Karpas-422 (cell line): Measurements from ENCODE around the gene CSF3R. TPM values are rescaled to one million over a fixed set of nuclear protein-coding genes. Genes with fewer than 3 reads are reported as not detected.

Experiments
- DNase-seq: peaks from one replicate; pipeline ENCODE4 v3.0.0-alpha.2; 2015
- H2AFZ ChIP-seq: fragments of 200-600 bp; sonication (generic); 2 replicates; pipeline ENCODE4 v1.6.1; 2014; ENCODE audit warnings: antibody characterized with exemption, low read length, mixed read lengths
- H3K27ac ChIP-seq: fragments of 200-600 bp; sonication (generic); 2 replicates; pipeline ENCODE4 v1.5.1; 2014; ENCODE audit warnings: mild to moderate bottlenecking, low read length, moderate library complexity
- H3K27me3 ChIP-seq: fragments of 200-600 bp; sonication (generic); 2 replicates; pipeline ENCODE4 v1.6.1; 2014; ENCODE audit warnings: low read length, mixed read lengths
- H3K36me3 ChIP-seq: fragments of 200-600 bp; sonication (generic); 2 replicates; pipeline ENCODE4 v1.6.1; 2014; ENCODE audit warnings: low read length, mixed read lengths; ENCODE audit not compliant: insufficient read depth
- H3K4me1 ChIP-seq: fragments of 200-600 bp; sonication (generic); 2 replicates; pipeline ENCODE4 v1.6.1; 2014; ENCODE audit warnings: mild to moderate bottlenecking, low read length, mixed read lengths
- H3K4me2 ChIP-seq: fragments of 200-600 bp; sonication (generic); 2 replicates; pipeline ENCODE4 v1.6.1; 2014; ENCODE audit warnings: low read length, low read depth, mild to moderate bottlenecking; ENCODE audit not compliant: poor library complexity, severe bottlenecking
- H3K4me3 ChIP-seq: fragments of 200-600 bp; sonication (generic); 2 replicates; pipeline ENCODE4 v1.5.1; 2014; ENCODE audit warnings: mild to moderate bottlenecking, antibody characterized with exemption, low read length, mixed read lengths
- H3K79me2 ChIP-seq: fragments of 200-600 bp; sonication (generic); 2 replicates; pipeline ENCODE4 v1.6.1; 2014; ENCODE audit warnings: mild to moderate bottlenecking, low read length, mixed read lengths
- H3K9ac ChIP-seq: fragments of 200-600 bp; sonication (generic); 2 replicates; pipeline ENCODE4 v1.6.0; 2014; ENCODE audit warnings: low read length
- H3K9me2 ChIP-seq: fragments of 200-600 bp; sonication (generic), shearing (Covaris generic); replicated peaks from 2 replicates; pipeline ENCODE4 v1.6.0; 2014; ENCODE audit warnings: mild to moderate bottlenecking, low read length, moderate library complexity; ENCODE audit not compliant: insufficient read depth
- H3K9me3 ChIP-seq: fragments of 300-700, 200-600 bp; sonication (generic); 2 replicates; pipeline ENCODE4 v1.6.1; 2014; ENCODE audit warnings: low read length, mixed read lengths
- H4K20me1 ChIP-seq: fragments of 200-600 bp; sonication (generic); 2 replicates; pipeline ENCODE4 v1.6.1; 2014; ENCODE audit warnings: mild to moderate bottlenecking, antibody characterized with exemption, low read length, low read depth; ENCODE audit not compliant: insufficient read depth
- total RNA-seq: library from RNA; depleted of rRNA; stranded (reverse); fragments of >200 nt; shearing (Covaris generic); gene quantifications from 2 replicates; pipeline ENCODE4 v1.2.3, GENCODE V29; 2014; ENCODE audit warnings: low replicate concordance; rRNA removed

CSF3R gene
- total RNA-seq, result not detected in 2 replicates

DNA sequence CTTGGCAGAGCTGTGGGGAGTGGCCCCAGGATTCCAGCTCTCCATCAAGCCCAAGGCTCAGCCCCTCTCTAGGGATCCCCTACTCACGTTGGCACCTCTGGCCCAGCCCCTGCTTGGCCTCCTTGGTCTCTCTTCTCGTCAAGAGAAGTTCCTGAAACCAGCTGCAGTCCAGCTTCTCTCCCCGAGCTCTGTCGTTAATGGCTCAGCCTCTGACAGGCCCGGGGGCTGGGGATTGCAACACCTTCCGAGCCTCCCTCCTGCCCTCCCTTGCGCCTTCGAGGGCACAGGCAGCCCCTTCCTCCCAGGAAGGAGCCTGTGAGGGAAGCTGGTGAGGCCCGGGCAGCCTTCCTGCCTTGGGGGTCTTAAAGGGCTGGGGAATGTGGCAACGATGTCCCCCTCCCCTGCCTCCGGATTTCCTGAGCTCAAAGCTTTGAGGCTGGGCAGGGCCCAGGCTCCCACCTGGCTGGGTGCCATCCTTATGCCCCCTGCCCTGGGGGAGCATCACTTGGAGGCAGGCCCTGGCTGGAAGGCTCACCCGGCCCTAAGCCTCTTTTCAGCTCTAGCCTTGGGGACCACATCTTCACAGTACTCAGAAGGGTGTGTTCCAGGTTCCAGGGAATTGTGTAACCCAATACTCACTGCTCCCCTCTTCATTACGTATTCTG is at the start of gene CSF3R:
Gene CSF3R, minus strand, starts transcription at position 190 of the 665 bp plus-strand sequence. CDS start 3,417 bp downstream, outside the sequence.
- Histone ChIP-seq H4K20me1 (no peaks in the 10 kb centered on the region), H3K4me2 (no peak within 1 kb of the TSS), H3K9ac (no peak within 1 kb of the TSS), H3K27me3 (no peaks in the 10 kb centered on the region), H3K9me2 (no peaks in the 10 kb centered on the region), H3K9me3 (no peaks in the 10 kb centered on the region), H2AFZ (no peak within 1 kb of the TSS), H3K4me3 (no peak within 1 kb of the TSS), H3K79me2 (no peaks in the 10 kb centered on the region), H3K4me1 (peaks cover 20% of the 10 kb centered on the region), H3K36me3 (no peaks in the 10 kb centered on the region), H3K27ac (no peak within 1 kb of the TSS)
- DNase-seq, result no peak

DNA sequence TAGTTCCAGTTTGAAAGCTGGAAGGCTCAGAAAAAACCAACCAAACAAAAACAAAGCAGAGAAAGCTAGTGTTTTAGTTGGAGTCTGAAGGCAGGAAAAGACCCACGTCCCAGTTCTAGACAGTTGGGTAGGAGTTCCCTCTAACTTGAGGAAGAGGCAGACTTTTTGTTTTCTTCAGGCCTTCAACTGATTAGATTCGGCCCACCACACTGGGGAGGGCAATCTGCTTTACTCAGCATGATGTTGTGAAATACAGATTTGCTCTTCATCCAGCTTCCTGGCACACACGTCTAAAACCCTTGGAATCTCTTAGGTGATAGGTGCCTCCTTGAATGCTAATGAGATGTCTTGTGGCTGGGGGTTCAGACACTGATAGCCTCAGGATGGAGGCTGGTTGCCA is 49.1 kb upstream of the CSF3R start:
- H3K4me2 ChIP-seq, result no peak overlapping the region
- H2AFZ ChIP-seq, result no peak overlapping the region
- H3K4me3 ChIP-seq, result no peak overlapping the region
- no peak overlapping the region for H3K27ac ChIP-seq
- H3K9me3 ChIP-seq, result no peaks in the 10 kb centered on the region
- no peaks in the 10 kb centered on the region for H3K4me1 ChIP-seq
- no peaks in the 10 kb centered on the region for H4K20me1 ChIP-seq
- no peak for DNase-seq
- no peak overlapping the region for H3K9ac ChIP-seq
- no peaks in the 10 kb centered on the region for H3K9me2 ChIP-seq
- no peaks in the 10 kb centered on the region for H3K36me3 ChIP-seq
- no peaks in the 10 kb centered on the region for H3K79me2 ChIP-seq
- H3K27me3 ChIP-seq, result no peaks in the 10 kb centered on the region

DNA sequence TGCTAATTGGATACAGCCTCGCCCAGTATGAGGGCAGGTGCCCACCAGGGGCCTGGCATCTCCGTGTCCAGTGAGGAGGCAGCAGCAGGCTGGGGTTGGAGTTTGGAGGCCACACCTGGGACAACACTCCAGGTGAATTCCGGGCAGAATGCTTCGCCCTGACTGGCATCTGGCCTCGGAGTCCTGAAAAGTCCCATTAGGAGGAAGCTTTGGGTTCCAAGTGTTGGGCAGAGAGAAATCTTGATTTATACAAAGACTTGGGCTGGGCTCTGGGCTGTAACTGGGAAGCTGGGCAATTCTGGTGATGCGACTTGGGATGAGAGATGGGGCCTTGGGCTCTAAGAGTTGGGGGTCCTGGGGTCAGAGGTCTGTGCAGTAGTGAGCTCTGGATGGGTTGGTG is 48.1 kb upstream of the CSF3R start:
- Histone ChIP-seq H3K4me1 (no peaks in the 10 kb centered on the region), H2AFZ (no peak overlapping the region), H3K4me3 (no peak overlapping the region), H3K27ac (no peak overlapping the region), H4K20me1 (no peaks in the 10 kb centered on the region), H3K79me2 (no peaks in the 10 kb centered on the region), H3K36me3 (no peaks in the 10 kb centered on the region), H3K9me2 (no peaks in the 10 kb centered on the region), H3K27me3 (no peaks in the 10 kb centered on the region), H3K9ac (no peak overlapping the region), H3K4me2 (no peak overlapping the region), H3K9me3 (no peaks in the 10 kb centered on the region)
- DNase-seq, result no peak

DNA sequence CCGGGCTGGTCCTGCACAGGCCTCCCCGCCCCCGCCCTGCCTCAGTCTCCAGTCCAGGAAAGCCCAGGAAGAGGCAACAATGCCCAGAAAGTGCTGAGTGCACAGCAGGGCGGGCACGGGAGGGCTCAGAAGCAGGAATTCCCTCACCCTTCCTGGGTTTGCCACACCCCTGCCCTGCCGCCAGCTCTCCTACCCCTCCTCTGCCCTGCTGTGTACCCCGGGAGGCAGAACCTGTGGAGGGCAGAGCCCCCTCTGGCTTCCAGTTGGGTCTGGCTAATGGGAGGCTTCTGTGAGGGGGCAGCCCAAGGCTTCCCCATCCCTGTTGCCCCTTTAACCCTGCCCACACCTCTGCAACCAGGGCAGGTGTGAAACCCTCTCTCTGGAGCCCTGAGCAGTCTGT is 47.5 kb upstream of the CSF3R start:
- Histone ChIP-seq H3K4me3 (no peak overlapping the region), H3K9ac (no peak overlapping the region), H3K4me1 (no peaks in the 10 kb centered on the region), H3K9me2 (no peaks in the 10 kb centered on the region), H3K36me3 (no peaks in the 10 kb centered on the region), H2AFZ (no peak overlapping the region), H3K4me2 (no peak overlapping the region), H3K79me2 (no peaks in the 10 kb centered on the region), H3K27me3 (no peaks in the 10 kb centered on the region), H3K9me3 (no peaks in the 10 kb centered on the region), H4K20me1 (no peaks in the 10 kb centered on the region), H3K27ac (no peak overlapping the region)
- no peak for DNase-seq

DNA sequence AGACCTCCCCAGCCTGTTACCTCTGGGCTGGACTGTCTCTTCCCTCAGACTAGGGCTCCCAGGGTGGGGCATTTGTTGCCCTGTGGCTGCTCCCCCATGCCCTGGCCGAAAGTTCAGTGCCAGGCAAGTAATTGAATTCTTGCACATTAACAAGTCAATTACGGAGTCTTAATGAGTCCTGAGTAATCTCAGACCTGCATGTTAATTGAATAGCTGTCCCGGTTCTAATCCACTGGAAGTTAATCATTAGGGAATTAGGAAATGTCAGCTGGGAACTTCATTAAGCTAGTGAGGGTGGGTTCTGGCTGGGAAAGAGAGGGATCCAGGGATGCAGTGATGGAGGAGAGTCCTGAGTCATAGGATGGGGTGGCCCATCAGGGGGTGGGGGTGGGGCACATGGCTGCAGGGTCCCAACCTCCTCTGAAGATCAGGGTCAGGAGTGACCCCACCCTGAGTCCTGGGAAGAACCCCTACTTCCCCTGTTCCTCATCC is 47.1 kb upstream of the CSF3R start:
- Histone ChIP-seq H4K20me1 (no peaks in the 10 kb centered on the region), H2AFZ (no peak overlapping the region), H3K79me2 (no peaks in the 10 kb centered on the region), H3K9me3 (no peaks in the 10 kb centered on the region), H3K27me3 (no peaks in the 10 kb centered on the region), H3K4me2 (no peak overlapping the region), H3K36me3 (no peaks in the 10 kb centered on the region), H3K9me2 (no peaks in the 10 kb centered on the region), H3K27ac (no peak overlapping the region), H3K9ac (no peak overlapping the region), H3K4me3 (no peak overlapping the region), H3K4me1 (no peaks in the 10 kb centered on the region)
- no peak for DNase-seq

DNA sequence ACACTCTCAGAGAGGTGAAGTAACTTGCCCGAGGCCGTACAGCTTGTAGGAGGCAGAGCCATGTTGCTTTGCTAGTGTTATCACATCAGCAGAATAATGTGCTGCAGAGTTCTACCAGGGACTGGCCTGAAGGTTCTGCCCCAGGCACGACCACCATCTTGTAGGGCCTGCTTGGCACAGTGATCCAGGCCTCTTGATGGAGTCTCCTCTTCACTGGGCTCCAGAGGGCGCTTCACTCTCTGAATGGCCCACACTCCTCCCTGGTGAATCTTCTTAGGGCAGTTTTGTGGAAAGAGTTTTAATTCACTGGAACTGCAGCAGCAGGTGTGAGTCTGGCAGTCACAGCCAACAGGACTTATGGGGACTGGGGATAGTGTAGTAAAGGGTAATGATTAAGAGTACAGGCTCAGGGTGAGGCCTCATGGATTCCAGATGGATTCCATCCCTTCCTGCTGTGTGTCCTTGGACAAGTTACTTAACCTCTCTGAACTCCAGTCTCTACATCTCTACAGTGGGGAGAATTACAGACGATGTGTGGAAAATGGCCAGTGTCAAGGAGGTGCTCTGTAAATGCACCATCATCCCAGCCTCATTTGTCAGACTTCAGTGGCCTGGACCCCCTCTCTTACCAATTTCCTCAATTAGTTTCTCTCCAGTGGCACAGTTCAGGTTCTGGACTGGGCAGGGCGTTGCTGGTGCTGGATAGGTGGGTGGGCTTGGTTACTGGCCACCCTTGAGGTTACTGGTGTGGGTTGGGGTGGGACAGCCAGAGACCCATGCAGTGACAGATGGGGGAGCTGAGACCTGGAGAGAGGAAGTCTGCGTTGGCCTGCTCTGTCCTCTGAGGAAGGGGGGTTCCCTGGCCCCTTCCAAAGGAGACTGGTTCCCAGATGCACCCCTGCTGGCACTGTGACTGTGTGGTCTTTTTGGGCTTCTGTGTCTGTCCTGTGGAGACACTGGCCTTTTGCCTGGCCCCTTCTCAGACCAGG is 45.9 kb upstream of the CSF3R start:
- no peak overlapping the region for H3K9ac ChIP-seq
- no peaks in the 10 kb centered on the region for H3K36me3 ChIP-seq
- no peaks in the 10 kb centered on the region for H3K79me2 ChIP-seq
- no peak overlapping the region for H3K4me2 ChIP-seq
- H3K27me3 ChIP-seq, result no peaks in the 10 kb centered on the region
- H4K20me1 ChIP-seq, result no peaks in the 10 kb centered on the region
- H3K9me2 ChIP-seq, result no peaks in the 10 kb centered on the region
- no peak overlapping the region for H2AFZ ChIP-seq
- no peak for DNase-seq
- H3K27ac ChIP-seq, result no peak overlapping the region
- peaks cover 3% of the 10 kb centered on the region; the same call in 1 of the 2 replicates for H3K4me1 ChIP-seq
- no peaks in the 10 kb centered on the region for H3K9me3 ChIP-seq
- no peak overlapping the region for H3K4me3 ChIP-seq

DNA sequence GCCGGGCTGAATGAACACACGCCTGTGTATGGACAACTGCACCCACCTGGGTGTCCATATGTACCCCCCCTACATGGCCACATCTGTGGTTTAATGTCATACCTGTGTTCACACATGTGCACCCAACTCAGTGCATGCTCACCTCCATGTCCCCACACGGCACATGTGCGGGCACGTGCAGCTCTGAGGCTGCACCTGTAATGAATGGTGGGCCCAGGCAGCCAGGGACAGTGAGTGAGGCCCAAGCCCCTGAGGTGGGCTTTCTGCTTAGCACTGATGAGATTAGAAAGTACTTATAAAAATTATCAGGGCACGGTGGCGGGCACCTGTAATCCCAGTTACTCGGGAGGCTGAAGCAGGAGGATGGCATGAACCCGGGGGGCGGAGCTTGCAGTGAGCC is 42.5 kb upstream of the CSF3R start:
- no peak overlapping the region for H3K4me2 ChIP-seq
- no peak overlapping the region for H3K27ac ChIP-seq
- no peak overlapping the region for H3K9ac ChIP-seq
- no peaks in the 10 kb centered on the region for H3K9me3 ChIP-seq
- H3K36me3 ChIP-seq, result no peaks in the 10 kb centered on the region
- no peaks in the 10 kb centered on the region for H3K9me2 ChIP-seq
- H3K4me1 ChIP-seq, result peaks cover 3% of the 10 kb centered on the region; the same call in 1 of the 2 replicates
- H2AFZ ChIP-seq, result no peak overlapping the region
- no peaks in the 10 kb centered on the region for H4K20me1 ChIP-seq
- no peak for DNase-seq
- H3K79me2 ChIP-seq, result no peaks in the 10 kb centered on the region
- H3K27me3 ChIP-seq, result no peaks in the 10 kb centered on the region
- no peak overlapping the region for H3K4me3 ChIP-seq
